Non-pigmented ciliary epithelial cell (primary cell): ENCODE results near the gene LARP4B.

Experiments used
- DNase-seq: peaks from one replicate; pipeline ENCODE4 v3.0.0-alpha.2; 2010; ENCODE audit warnings: low read depth

Gene LARP4B

GRCh38 chr10:866577-866941, 64.9 kb downstream of the LARP4B start:
- DNase-seq: no peak

GRCh38 chr10:865924-866576, 65.5 kb downstream of the LARP4B start:
- DNase-seq: no peak

DNA sequence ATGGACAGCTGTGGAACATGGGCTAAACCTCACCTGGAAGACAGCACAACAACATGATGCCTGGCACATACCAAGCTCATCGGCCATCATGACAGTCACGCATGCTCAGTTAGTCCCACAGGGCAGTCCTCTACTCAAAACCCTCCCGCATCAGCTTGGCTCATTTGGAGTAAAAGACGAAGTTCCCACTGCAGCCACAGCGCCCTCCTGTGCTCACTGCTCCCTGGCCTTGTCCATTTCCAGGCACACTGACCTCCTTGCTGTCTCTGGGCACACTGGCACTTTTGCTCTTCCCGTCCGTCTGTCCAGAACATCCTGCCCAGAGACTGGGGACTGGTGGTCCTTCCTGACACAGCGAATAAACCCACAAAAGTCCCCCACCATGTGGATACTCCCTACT, 66.2 kb downstream of the LARP4B start:
- no peak for DNase-seq

DNA sequence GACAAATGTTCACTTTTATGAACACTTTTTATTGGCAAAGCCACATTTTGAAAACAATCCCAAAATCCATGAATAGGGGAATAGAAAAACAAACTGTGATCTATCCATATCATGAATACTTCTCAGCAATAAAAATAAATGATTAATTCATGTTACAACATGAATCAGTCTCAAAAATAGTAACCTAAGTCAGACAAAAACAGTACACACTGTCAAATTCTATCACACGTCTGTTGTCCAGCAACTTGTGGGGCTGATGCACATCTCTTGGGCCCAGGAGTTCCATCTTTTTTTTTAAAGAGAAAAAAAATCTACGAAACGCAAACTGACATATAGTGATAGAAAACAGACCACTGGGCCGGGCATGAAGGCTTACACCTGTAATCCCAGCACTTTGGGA, 71.0 kb downstream of the LARP4B start:
- DNase-seq: no peak

DNA sequence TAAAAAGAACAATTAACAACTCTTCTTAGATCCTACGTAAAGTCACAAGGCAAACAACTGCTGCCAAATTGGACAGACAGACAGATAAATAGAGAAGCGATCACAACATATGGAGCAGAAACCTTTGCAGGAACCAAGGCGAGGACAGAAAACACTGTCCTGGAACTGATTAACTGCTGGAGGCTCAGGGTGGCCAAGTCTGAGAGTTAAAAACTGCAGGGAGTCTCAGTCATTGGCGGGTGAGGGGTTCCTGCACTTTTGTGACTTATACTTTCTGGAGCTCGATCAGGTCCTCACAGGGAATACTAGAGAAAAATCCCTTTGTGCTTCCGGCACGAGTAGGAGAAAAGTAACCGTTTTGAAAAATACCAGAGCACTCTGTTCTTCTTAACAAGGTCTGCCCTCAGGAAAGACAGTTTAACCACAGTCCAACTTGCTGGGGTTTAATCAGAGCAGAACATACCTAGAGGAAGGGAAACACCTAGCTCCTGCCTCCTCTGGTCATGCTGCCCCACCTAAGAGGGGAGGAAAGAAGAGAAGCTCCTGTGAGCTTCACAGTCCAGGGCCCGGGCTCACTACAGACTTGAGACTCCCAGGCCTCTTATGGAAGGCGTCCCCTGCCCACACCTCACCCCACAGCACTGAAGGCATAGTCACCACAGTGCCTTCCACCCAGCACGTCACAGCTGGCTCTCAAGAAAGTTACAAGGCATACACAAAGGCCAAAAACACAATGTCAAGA, 74.9 kb downstream of the LARP4B start:
- no peak for DNase-seq

DNA sequence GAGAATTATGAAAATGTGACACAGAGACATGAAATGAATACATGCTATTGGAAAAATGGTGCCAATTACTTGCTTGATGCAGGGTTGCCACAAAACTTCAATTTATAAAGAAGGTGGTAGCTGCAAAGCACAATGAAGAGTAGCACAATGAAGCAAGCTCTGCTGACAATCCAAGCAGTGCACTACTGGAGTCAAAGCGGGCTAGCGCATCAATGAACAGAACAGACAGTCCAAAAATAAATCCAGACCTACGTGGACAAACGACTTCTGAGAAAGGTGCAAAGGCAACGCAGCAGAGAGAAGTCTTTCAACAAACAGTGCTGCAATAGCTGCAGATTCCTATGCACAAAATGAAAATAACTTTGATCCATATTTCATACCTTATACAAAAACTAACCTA, 75.8 kb downstream of the LARP4B start:
- DNase-seq: no peak

DNA sequence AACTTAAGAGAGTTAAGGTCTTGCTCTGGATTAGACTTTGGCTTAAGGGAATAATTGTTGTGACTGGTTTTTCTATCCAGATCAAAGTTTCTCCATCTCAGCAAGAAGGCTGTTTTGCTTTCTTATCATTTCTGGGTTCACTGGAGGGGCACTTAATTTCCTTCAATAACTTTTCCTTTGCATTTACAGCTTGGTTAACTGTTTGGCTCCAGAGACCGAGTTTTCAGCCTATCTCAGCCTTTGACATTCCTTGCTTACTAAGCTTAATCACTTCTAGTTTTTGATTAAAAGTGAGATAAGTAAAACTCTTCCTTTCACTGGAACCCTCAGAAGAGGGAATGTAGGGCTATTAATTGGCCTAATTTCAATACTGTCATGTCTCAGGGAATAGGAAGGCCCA, 76.4 kb downstream of the LARP4B start:
- no peak for DNase-seq

DNA sequence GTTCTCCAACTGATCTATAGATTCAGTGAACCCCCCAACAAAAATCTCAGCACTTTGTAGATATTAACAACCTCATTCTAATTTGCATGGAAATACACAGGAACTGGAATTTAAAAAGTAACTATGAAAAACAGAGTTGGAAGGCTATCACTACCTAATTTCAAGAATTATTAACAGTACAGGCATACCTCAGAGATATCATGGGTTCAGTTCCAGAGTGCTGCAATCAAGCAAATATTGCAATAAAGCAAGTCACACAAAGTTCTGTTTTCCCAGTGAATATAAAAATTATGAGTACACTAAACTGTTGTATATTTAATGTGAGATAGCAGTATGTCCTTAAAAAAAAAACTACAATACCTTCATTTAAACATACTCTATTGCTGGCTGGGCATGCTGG, 78.5 kb downstream of the LARP4B start:
- DNase-seq: no peak

GRCh38 chr10:852386-852785, 79.1 kb downstream of the LARP4B start:
- no peak for DNase-seq

DNA sequence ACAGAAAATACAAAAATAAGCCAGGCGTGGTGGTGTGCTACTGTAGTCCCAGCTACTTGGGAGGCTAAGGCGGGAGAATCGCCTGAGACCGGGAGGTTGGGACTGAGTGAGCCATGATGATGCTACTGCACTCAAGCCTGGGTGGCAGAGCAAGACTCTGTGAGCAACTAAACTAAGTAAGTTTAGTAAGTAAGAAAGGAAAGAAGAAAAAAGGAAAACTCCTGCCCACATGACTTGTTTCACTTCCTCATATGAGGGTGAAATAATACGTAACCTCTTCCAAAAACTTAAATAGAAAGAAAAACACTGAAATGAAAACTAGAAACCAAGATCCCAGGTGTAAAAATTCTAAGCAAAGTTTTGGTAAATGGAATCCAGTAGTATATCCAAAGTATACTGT, 79.6 kb downstream of the LARP4B start:
- no peak for DNase-seq

DNA sequence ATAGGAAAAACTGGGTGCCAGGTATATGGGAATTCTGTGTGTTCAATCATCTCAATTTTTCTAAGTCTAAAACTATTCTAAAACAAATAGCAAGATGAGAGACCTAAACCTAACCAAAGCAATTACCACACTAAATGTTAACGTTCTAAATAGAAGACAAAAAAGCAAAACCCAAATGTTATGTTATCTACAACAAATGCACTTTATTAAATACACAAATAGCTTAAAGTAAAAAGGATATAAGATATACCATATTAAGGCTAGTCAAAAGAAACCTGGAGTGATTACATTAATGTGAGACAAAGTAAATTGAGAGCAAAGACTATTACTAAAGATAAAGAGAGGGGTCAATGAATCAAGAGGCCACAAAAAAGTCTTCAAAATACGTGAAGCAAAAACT, 81.4 kb downstream of the LARP4B start:
- DNase-seq: no peak

- no peak for DNase-seq
Observed at GRCh38 chr10:847868-848267, 83.6 kb downstream of the LARP4B start.

GRCh38 chr10:846126-846685, 85.3 kb downstream of the LARP4B start:
- no peak for DNase-seq

DNA sequence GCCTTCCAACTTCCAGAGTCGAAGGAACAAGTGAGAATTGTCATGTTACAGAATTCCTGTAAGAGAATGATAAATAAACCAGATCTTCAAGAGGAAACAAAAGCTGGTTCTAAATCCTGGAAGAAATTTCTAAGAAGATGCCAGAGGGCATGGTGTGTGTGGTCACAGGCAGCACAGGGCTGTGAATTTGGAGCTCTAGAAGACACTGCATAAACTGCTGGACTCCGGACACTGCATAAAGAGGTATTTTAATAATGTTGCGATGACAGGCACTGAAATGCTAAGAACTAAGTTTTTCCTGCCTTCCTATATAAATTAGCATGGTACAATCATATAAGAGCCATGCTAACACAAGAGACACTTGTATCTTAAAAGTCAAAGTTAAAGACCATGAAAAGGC, 86.0 kb downstream of the LARP4B start:
- DNase-seq: no peak

DNA sequence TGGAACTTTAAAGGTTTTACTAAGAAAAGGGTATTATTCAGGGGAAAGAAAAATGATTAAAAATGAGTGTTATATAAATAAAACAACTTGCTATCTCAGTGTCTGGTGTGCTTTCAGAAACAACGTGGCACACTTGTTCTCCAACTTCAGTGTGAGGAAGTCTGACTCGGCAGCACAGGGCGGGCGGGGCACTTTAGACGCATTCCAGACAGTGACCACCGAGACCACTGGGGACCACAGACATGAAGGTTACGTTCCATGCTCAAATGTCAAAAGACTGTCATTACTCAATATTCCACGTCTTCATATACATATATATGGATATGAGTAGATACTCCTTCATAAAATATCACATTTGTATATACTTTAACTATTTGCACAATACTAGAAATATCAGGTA, 87.0 kb downstream of the LARP4B start:
- DNase-seq: no peak

DNA sequence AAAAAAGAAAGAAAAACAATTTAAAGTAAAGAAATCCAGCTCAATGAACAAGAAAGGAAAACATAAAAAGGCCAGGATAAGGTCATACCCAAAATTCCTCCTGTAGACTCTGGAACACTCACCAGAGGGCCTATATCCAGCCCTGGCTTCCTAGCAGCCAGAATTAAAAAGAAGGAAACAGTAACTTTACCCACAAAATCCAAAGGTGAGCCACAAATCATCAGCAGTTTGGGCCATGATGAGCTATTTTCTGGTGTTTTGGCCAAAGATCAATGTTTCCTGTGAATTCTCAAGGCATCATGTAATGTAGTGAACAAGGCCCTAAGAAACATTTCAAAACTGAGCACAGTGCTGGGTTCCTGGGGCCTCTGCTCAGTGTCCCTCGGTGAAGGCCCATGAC, 87.8 kb downstream of the LARP4B start:
- no peak for DNase-seq

DNA sequence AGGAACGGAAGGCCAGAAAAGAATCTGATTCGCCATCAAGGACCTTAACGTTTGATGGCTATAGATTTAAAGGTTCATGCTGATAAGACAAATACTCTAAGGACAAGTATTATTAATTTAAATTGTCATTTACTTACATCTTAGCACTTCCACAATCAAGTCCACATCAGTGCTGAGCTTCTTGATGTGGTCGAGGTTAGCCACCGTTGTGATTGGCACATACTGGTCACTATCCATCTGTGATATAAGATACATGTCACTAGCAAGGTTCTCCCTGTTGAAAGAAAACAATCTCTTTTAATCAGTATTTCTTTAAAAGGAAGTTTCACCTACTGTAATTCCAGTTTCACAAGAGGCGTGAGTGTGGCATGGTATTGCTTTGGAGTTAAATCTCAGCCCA, 88.7 kb downstream of the LARP4B start:
- no peak for DNase-seq

- no peak for DNase-seq
Observed at GRCh38 chr10:841535-841934, 90.0 kb downstream of the LARP4B start.

- no peak for DNase-seq
Observed at GRCh38 chr10:839550-840205, 91.8 kb downstream of the LARP4B start.

DNA sequence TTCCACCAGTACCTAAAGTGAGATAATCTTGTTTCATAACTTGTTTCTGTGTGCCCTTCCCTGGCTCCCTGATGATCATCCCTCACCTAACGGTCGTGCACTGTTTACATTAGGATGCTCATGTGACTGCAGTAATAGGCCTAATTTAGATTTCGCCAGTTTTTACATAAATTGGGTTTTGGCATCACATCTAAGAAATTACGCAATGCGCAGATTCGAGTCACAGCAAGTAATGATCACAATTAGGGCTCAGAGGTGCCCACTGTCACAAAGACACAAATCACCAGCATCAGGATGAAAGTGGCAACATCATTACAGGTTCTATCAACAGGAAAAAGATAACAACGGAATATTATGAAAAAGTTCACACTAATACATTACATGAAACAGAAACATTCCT, 94.7 kb downstream of the LARP4B start:
- no peak for DNase-seq

- DNase-seq: no peak
Observed at GRCh38 chr10:834493-834892, 97.0 kb downstream of the LARP4B start.

DNA sequence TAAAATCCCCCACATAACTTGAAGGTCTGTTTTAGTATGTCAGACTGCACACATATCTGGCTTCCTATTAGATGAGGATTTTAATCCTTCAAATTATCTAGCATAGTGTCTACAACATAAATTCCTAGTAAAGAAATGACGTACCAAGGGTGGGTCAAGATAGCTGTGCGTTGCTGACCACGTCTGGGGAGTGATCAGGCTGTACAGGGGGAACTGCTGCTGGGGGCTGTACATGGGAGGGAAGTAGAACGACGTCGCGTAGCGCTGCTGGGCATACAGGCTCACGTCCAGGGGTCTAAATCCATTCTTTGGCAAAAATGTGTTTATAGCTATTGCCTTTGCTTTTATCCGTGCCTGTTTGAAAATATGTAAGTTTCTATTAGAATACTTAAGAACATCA, 102.3 kb downstream of the LARP4B start:
- DNase-seq: no peak

GRCh38 chr10:828191-828590, 103.3 kb downstream of the LARP4B start:
- no peak for DNase-seq
